ENCODE measurements around the gene SKAP1. TPM values are rescaled to one million over a fixed set of nuclear protein-coding genes. Genes with fewer than 3 reads are reported as not detected.

Gene SKAP1
- polyA plus RNA-seq, 1 of the 3 experiments (the other 2 are of a cell fraction): not detected

DNA sequence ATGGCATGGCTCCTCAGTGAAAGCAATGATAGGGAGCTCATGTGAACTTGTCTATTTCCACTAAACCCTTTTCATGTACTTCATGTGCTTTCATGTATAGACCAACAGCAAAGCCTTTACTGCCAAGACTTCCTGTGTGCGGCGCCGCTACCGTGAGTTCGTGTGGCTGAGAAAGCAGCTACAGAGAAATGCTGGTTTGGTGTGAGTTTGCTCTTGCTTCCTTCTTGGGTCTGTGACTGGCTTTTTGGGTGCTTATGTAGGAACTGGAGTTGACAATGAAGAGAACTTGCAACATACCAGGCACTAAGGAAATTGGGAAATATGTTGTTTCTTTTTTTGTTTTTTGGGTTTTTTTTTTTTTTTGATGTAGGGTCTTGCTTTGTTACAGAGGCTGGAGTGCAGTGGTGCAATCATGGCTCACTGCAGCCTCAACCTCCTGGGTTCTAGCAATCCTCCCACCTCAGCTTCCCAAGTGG lies 316.8 kb downstream of the SKAP1 start:
- no peaks in the 10 kb centered on the region for H3K27me3 ChIP-seq (ENCODE audit: insufficient read depth)
- no peaks in the 10 kb centered on the region for H4K20me1 ChIP-seq (ENCODE audit: insufficient read depth)
- DNase-seq: no peak
- H3K4me2 ChIP-seq: no peak overlapping the region
- peaks cover 15 to 34% of the 10 kb centered on the region in 2 experiments for H3K36me3 ChIP-seq (replicated peaks in 1 of 2; ENCODE audit: control insufficient read depth in 1 of 2, insufficient read depth in 2 of 2, low read length in 1 of 2)
- 95% methylated on average over 5 of the region's 5 CpGs for WGBS (ENCODE audit: low lambda C conversion rate)
- H3K79me2 ChIP-seq (ENCODE audit: insufficient read depth): peaks cover 72% of the 10 kb centered on the region
- no peaks in the 10 kb centered on the region for H3K9me3 ChIP-seq
- no peaks in the 10 kb centered on the region for H3F3A ChIP-seq (replicated peaks; ENCODE audit: insufficient read depth)
- TF ChIP-seq YY1 (IDR thresholded peaks at IDR 0.05; ENCODE audit: low read depth): no peak
- H3K4me1 ChIP-seq (ENCODE audit: control insufficient read depth in 1 of 2, insufficient read depth in 2 of 2, low read depth in 1 of 2, low read length in 1 of 2): peaks cover 4 to 7% of the 10 kb centered on the region in 2 experiments; a peak in 3 of 4 replicates
- H3K9me2 ChIP-seq: no peaks in the 10 kb centered on the region
- no peak overlapping the region for H3K4me3 ChIP-seq (ENCODE audit: low read depth in 2 of 2, low read length in 1 of 2)
- no peak overlapping the region for H3K27ac ChIP-seq (ENCODE audit: low read depth in 2 of 2, low read length in 1 of 2)
- no peak overlapping the region for H3K9ac ChIP-seq
- ChIA-PET POLR2A (no interaction called here), CTCF (interaction anchor here (1.2 to 3.9 kb wide), 4 partner anchors 11 to 95 kb away, joined by 3 to 18 read pairs (median 8); no protein-coding TSS in a partner anchor)
- no peak overlapping the region for H2AFZ ChIP-seq (ENCODE audit: low read depth)

DNA sequence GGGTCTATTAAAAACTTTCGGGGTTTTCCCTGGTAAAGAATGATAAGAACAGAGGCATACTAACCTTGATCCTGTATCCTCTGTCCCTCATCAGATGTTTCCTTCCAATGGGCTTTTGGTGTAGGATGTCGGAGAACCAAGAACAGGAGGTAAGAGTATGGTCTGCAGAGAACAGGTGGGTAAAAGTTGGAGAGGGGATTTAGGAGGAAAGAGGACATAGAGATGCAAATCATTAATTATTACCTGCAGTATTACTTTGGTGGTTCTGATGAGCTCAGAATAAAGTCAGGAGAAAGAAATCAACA lies 318.1 kb downstream of the SKAP1 start:
- POLR2A ChIA-PET: interaction anchor here (0.9 kb wide), 1 partner anchor 30 kb away, joined by 3 read pairs; no protein-coding TSS in a partner anchor
- CTCF ChIA-PET: interaction anchor here (1.1 to 2.3 kb wide), 7 partner anchors 12 to 85 kb away, joined by 3 to 11 read pairs (median 5); no protein-coding TSS in a partner anchor
- Histone ChIP-seq H3K79me2 (ENCODE audit: insufficient read depth) (peaks cover 78% of the 10 kb centered on the region), H3K36me3 (replicated peaks in 1 of 2; ENCODE audit: control insufficient read depth in 1 of 2, insufficient read depth in 2 of 2, low read length in 1 of 2) (peaks cover 11 to 24% of the 10 kb centered on the region in 2 experiments), H3K9ac (no peak overlapping the region), H4K20me1 (ENCODE audit: insufficient read depth) (no peaks in the 10 kb centered on the region), H3F3A (replicated peaks; ENCODE audit: insufficient read depth) (peaks cover 7% of the 10 kb centered on the region), H3K9me3 (no peaks in the 10 kb centered on the region), H3K27me3 (ENCODE audit: insufficient read depth) (no peaks in the 10 kb centered on the region), H3K4me1 (ENCODE audit: control insufficient read depth in 1 of 2, insufficient read depth in 2 of 2, low read depth in 1 of 2, low read length in 1 of 2) (peaks cover 4 to 7% of the 10 kb centered on the region in 2 experiments; a peak in 3 of 4 replicates), H3K4me3 (ENCODE audit: low read depth in 2 of 2, low read length in 1 of 2) (no peak overlapping the region), H3K9me2 (no peaks in the 10 kb centered on the region), H3K4me2 (no peak overlapping the region), H2AFZ (ENCODE audit: low read depth) (no peak overlapping the region), H3K27ac (ENCODE audit: low read depth in 2 of 2, low read length in 1 of 2) (no peak overlapping the region)
- TF ChIP-seq, protein P1, sequence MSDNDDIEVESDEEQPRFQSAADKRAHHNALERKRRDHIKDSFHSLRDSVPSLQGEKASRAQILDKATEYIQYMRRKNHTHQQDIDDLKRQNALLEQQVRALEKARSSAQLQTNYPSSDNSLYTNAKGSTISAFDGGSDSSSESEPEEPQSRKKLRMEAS (IDR thresholded peaks at IDR 0.05; ENCODE audit: low read depth): no peak
- TF ChIP-seq MEF2A (IDR thresholded peaks at IDR 0.05; ENCODE audit: borderline replicate concordance, low read depth): no peak
- TF ChIP-seq, protein P2, sequence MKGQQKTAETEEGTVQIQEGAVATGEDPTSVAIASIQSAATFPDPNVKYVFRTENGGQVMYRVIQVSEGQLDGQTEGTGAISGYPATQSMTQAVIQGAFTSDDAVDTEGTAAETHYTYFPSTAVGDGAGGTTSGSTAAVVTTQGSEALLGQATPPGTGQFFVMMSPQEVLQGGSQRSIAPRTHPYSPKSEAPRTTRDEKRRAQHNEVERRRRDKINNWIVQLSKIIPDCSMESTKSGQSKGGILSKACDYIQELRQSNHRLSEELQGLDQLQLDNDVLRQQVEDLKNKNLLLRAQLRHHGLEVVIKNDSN (IDR thresholded peaks at IDR 0.05; ENCODE audit: borderline replicate concordance, low read depth): no peak
- no peak for TF ChIP-seq TAF1 (IDR thresholded peaks at IDR 0.05; ENCODE audit: borderline replicate concordance, low read depth, low read length)
- DNase-seq: no peak
- WGBS (ENCODE audit: low lambda C conversion rate): 92% methylated on average over 2 of the region's 2 CpGs

DNA sequence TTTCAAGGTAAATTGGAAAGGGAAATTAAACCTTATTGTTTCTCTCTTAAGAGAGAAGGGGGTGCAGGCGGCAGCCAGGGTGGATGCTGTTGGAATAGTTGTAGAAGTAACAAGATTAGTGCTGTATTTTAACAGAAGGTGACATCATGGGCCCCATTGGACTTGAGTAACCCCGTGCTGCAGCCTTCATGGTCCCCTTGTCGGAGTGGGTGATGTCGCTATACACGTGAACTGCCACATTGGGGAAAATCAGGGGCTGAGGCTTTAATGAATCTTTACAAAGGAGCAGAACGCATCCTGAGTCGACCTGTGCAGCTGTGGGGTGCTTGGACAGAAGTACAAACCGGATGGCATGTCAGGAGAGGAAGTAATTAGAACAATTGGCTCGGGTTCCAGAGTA lies 319.3 kb downstream of the SKAP1 start:
- Histone ChIP-seq H3K27me3 (ENCODE audit: insufficient read depth) (no peaks in the 10 kb centered on the region), H3K9ac (no peak overlapping the region), H3K27ac (ENCODE audit: low read depth in 2 of 2, low read length in 1 of 2) (no peak overlapping the region), H3K4me1 (ENCODE audit: control insufficient read depth in 1 of 2, insufficient read depth in 2 of 2, low read depth in 1 of 2, low read length in 1 of 2) (peaks cover 4 to 7% of the 10 kb centered on the region in 2 experiments; a peak in 3 of 4 replicates), H3K36me3 (replicated peaks in 1 of 2; ENCODE audit: control insufficient read depth in 1 of 2, insufficient read depth in 2 of 2, low read length in 1 of 2) (peaks cover 11 to 16% of the 10 kb centered on the region in 2 experiments), H2AFZ (ENCODE audit: low read depth) (no peak overlapping the region), H3K9me2 (no peaks in the 10 kb centered on the region), H3K4me3 (ENCODE audit: low read depth in 2 of 2, low read length in 1 of 2) (no peak overlapping the region), H3K79me2 (ENCODE audit: insufficient read depth) (peaks cover 77% of the 10 kb centered on the region), H3K9me3 (no peaks in the 10 kb centered on the region), H4K20me1 (ENCODE audit: insufficient read depth) (no peaks in the 10 kb centered on the region), H3K4me2 (no peak overlapping the region), H3F3A (replicated peaks; ENCODE audit: insufficient read depth) (peaks cover 7% of the 10 kb centered on the region)
- no peak for TF ChIP-seq GABPA (IDR thresholded peaks at IDR 0.05; ENCODE audit: low read depth)
- no peak for TF ChIP-seq RFX5 (IDR thresholded peaks at IDR 0.05; ENCODE audit: low read length)
- TF ChIP-seq ELF1 (IDR thresholded peaks at IDR 0.05): no peak
- TF ChIP-seq SMC3 (IDR thresholded peaks at IDR 0.05; ENCODE audit: low read depth, low read length): no peak
- no peak for TF ChIP-seq YY1 (IDR thresholded peaks at IDR 0.05; ENCODE audit: low read depth)
- TF ChIP-seq, protein P2 (IDR thresholded peaks at IDR 0.05; ENCODE audit: borderline replicate concordance, low read depth): no peak
- TF ChIP-seq, protein P3, sequence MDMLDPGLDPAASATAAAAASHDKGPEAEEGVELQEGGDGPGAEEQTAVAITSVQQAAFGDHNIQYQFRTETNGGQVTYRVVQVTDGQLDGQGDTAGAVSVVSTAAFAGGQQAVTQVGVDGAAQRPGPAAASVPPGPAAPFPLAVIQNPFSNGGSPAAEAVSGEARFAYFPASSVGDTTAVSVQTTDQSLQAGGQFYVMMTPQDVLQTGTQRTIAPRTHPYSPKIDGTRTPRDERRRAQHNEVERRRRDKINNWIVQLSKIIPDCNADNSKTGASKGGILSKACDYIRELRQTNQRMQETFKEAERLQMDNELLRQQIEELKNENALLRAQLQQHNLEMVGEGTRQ (IDR thresholded peaks at IDR 0.05; ENCODE audit: borderline replicate concordance, low read depth, low read length): no peak
- TF ChIP-seq POLR2AphosphoS5 (IDR thresholded peaks at IDR 0.05; ENCODE audit: low read depth, low read length): no peak
- TF ChIP-seq TEAD4 (IDR thresholded peaks at IDR 0.05; ENCODE audit: borderline replicate concordance, insufficient read depth): no peak
- TF ChIP-seq FOXM1 (IDR thresholded peaks at IDR 0.05; ENCODE audit: low read depth): no peak
- TF ChIP-seq, protein P4, sequence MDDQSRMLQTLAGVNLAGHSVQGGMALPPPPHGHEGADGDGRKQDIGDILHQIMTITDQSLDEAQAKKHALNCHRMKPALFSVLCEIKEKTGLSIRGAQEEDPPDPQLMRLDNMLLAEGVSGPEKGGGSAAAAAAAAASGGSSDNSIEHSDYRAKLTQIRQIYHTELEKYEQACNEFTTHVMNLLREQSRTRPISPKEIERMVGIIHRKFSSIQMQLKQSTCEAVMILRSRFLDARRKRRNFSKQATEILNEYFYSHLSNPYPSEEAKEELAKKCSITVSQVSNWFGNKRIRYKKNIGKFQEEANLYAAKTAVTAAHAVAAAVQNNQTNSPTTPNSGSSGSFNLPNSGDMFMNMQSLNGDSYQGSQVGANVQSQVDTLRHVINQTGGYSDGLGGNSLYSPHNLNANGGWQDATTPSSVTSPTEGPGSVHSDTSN (IDR thresholded peaks at IDR 0.05): no peak
- no peak for TF ChIP-seq EZH2phosphoT487 (IDR thresholded peaks at IDR 0.05; ENCODE audit: borderline replicate concordance, low read depth)
- TF ChIP-seq JUND (IDR thresholded peaks at IDR 0.05): no peak
- TF ChIP-seq TCF12 (IDR thresholded peaks at IDR 0.05): no peak
- TF ChIP-seq RCOR1 (IDR thresholded peaks at IDR 0.05; ENCODE audit: low read length): no peak
- TF ChIP-seq FOXJ3 (CRISPR knock-in tag; IDR thresholded peaks at IDR 0.05): no peak
- POLR2A ChIA-PET: interaction anchor here (0.7 kb wide), 1 partner anchor 374 kb away, joined by 3 read pairs; no protein-coding TSS in a partner anchor
- DNase-seq: no peak
- WGBS (ENCODE audit: low lambda C conversion rate): 87% methylated on average over 9 of the region's 9 CpGs
- CTCF ChIA-PET: interaction anchor here (1.5 kb wide), 1 partner anchor 84 kb away, joined by 7 read pairs; no protein-coding TSS in a partner anchor

All from SK-N-SH (cell line).